ENCODE results near the gene SEC16A. TPM values are rescaled to one million over a fixed set of nuclear protein-coding genes. Genes with fewer than 3 reads are reported as not detected.

SEC16A gene
- polyA plus RNA-seq, 6 donors from 2014 or later, result 10.3 to 35.2 (median 20.0) TPM

Other genes starting within 250 kb of the SEC16A start
- 1 to 10 TPM; 2.8 to 4.6 (median 3.7) TPM for gene QSOX2, start 237.2 kb downstream of the SEC16A start, polyA plus RNA-seq (ENCODE audit: low read depth in 6 of 6)
- 1 to 10 TPM in 3 of 6 donors, under 1 TPM in 3; 0.38 to 4.3 (median 1.5) TPM for gene CCDC187, start 178.9 kb downstream of the SEC16A start, polyA plus RNA-seq (ENCODE audit: low read depth in 6 of 6)
- gene GPSM1, start 155.5 kb downstream of the SEC16A start, polyA plus RNA-seq (ENCODE audit: low read depth in 6 of 6), result 1 to 10 TPM in 2 of 6 donors, under 1 TPM in 3, not detected in 1; 0.69 to 1.6 (median 0.94) TPM
- gene DNLZ, start 119.3 kb downstream of the SEC16A start, polyA plus RNA-seq (ENCODE audit: low read depth in 6 of 6), result 10 to 100 TPM; 42.2 to 93.0 (median 57.2) TPM
- gene CARD9, start 109.4 kb downstream of the SEC16A start, polyA plus RNA-seq (ENCODE audit: low read depth in 6 of 6), result under 1 TPM in 5 of 6 donors, not detected in 1; 0.16 to 0.52 (median 0.33) TPM
- gene SNAPC4, start 82.9 kb downstream of the SEC16A start, polyA plus RNA-seq (ENCODE audit: low read depth in 6 of 6), result 1 to 10 TPM in 5 of 6 donors, not detected in 1; 1.1 to 2.1 (median 1.3) TPM
- 10 to 100 TPM in 5 of 6 donors, 1 to 10 TPM in 1; 6.4 to 15.8 (median 14.4) TPM for gene ENTR1, start 72.4 kb downstream of the SEC16A start, polyA plus RNA-seq (ENCODE audit: low read depth in 6 of 6)
- 10 to 100 TPM; 28.1 to 39.8 (median 35.1) TPM for gene PMPCA, start 72.4 kb downstream of the SEC16A start, polyA plus RNA-seq (ENCODE audit: low read depth in 6 of 6)
- 1 to 10 TPM in 5 of 6 donors, under 1 TPM in 1; 0.61 to 6.8 (median 3.2) TPM for gene INPP5E, start 43.2 kb downstream of the SEC16A start, polyA plus RNA-seq (ENCODE audit: low read depth in 6 of 6)
- gene NOTCH1, start 63.0 kb upstream of the SEC16A start, polyA plus RNA-seq (ENCODE audit: low read depth in 6 of 6), result 1 to 10 TPM in 5 of 6 donors, under 1 TPM in 1; 0.05 to 8.0 (median 2.4) TPM
- under 1 TPM in 2 of 6 donors, not detected in 4; 0.33 TPM for gene EGFL7, start 179.9 kb upstream of the SEC16A start, polyA plus RNA-seq (ENCODE audit: low read depth in 6 of 6)
- 10 to 100 TPM; 36.1 to 59.9 (median 48.0) TPM for gene AGPAT2, start 204.4 kb upstream of the SEC16A start, polyA plus RNA-seq (ENCODE audit: low read depth in 6 of 6)
- 10 to 100 TPM in 4 of 6 donors, 1 to 10 TPM in 1, under 1 TPM in 1; 0.91 to 71.6 (median 15.1) TPM for gene DIPK1B, start 229.5 kb upstream of the SEC16A start, polyA plus RNA-seq (ENCODE audit: low read depth in 6 of 6)

Data from naive B cell (primary cell).